ENCODE data around the gene BBS12.
A peak's percentile ranks its signal among the peaks of the same experiment; 100 is the strongest.

BBS12 gene

GRCh38 chr4:122732329-122733026 is at the start of gene BBS12:
BBS12 (plus strand) TSS chr4:122732704; CDS start chr4:122741893, 9,189 bp downstream.
- H3K4me3 ChIP-seq (ENCODE audit: low read length) = peak within 1 kb of the TSS; percentile 86
- DNase-seq (ENCODE audit: low read depth) = peak; percentile 98
- TF ChIP-seq CTCF (conservative IDR thresholded peaks at IDR 0.05; ENCODE audit: low read depth, low read length) = peak; percentile 56

- no peak for DNase-seq (ENCODE audit: low read depth)
- H3K4me3 ChIP-seq (ENCODE audit: low read length) = no peak overlapping the region
- no peak for TF ChIP-seq CTCF (conservative IDR thresholded peaks at IDR 0.05; ENCODE audit: low read depth, low read length)
Observed at GRCh38 chr4:122686691-122687090, 45.8 kb upstream of the BBS12 start.

GRCh38 chr4:122687531-122688061 is 44.9 kb upstream of the BBS12 start:
- no peak overlapping the region for H3K4me3 ChIP-seq (ENCODE audit: low read length)
- no peak for TF ChIP-seq CTCF (conservative IDR thresholded peaks at IDR 0.05; ENCODE audit: low read depth, low read length)
- no peak for DNase-seq (ENCODE audit: low read depth)

GRCh38 chr4:122688529-122689140 is 43.9 kb upstream of the BBS12 start:
- no peak for TF ChIP-seq CTCF (conservative IDR thresholded peaks at IDR 0.05; ENCODE audit: low read depth, low read length)
- no peak overlapping the region for H3K4me3 ChIP-seq (ENCODE audit: low read length)
- DNase-seq (ENCODE audit: low read depth) = no peak

GRCh38 chr4:122689972-122690371 is 42.5 kb upstream of the BBS12 start:
- TF ChIP-seq CTCF (conservative IDR thresholded peaks at IDR 0.05; ENCODE audit: low read depth, low read length) = no peak
- no peak for DNase-seq (ENCODE audit: low read depth)
- H3K4me3 ChIP-seq (ENCODE audit: low read length) = no peak overlapping the region

GRCh38 chr4:122691988-122692387 is 40.5 kb upstream of the BBS12 start:
- no peak for TF ChIP-seq CTCF (conservative IDR thresholded peaks at IDR 0.05; ENCODE audit: low read depth, low read length)
- no peak overlapping the region for H3K4me3 ChIP-seq (ENCODE audit: low read length)
- no peak for DNase-seq (ENCODE audit: low read depth)

Measured in retinal pigment epithelial cell (primary cell).